Lung microvascular endothelial cell (primary cell): Measurements from ENCODE around the gene GNG7. TPM values are rescaled to one million over a fixed set of nuclear protein-coding genes. Genes with fewer than 3 reads are reported as not detected.
A peak's percentile ranks its signal among the peaks of the same experiment; 100 is the strongest.
"Not testable (repeated sequence)": the region's sequence is repeated elsewhere in the genome, so short reads cannot be mapped to it uniquely, and the experiment has no call there.

Experiments
- DNase-seq, 2 donors: peaks; one replicate each; pipeline versions ENCODE4 v3.0.0 to v3.0.0-alpha.2; 2010; ENCODE audit warnings: low read depth in 2 of 2
- total RNA-seq: library from RNA; depleted of rRNA; stranded (reverse); fragments of >200 nt; gene quantifications from 2 replicates; pipeline ENCODE4 v1.2.1, GENCODE V29; 2014

Gene GNG7
- total RNA-seq, 1 donor from 2014 or later, result 1.2 TPM

- DNase-seq, result no peak
These were observed 77.1 kb downstream of the GNG7 start for GRCh38 chr19:2625434-2625833.

GRCh38 chr19:2624537-2625091 lies 77.9 kb downstream of the GNG7 start:
- no peak for DNase-seq

- no peak for DNase-seq
These were observed 78.7 kb downstream of the GNG7 start for GRCh38 chr19:2623798-2624197.

GRCh38 chr19:2622371-2622961 lies 80.0 kb downstream of the GNG7 start:
- not testable (repeated sequence) for DNase-seq

GRCh38 chr19:2619076-2619475 lies 83.4 kb downstream of the GNG7 start:
- DNase-seq, result no peak

- DNase-seq, result peak; percentile 28 to 59
These were observed 83.9 kb downstream of the GNG7 start for GRCh38 chr19:2618611-2619010.

GRCh38 chr19:2617393-2618165 lies 84.9 kb downstream of the GNG7 start:
- no peak for DNase-seq

GRCh38 chr19:2616741-2617392 lies 85.6 kb downstream of the GNG7 start:
- peak; percentile 35 to 52 for DNase-seq

- DNase-seq, result no peak
These were observed 86.7 kb downstream of the GNG7 start for GRCh38 chr19:2615782-2616181.

- DNase-seq, result peak; percentile 45 to 66
These were observed 88.8 kb downstream of the GNG7 start for GRCh38 chr19:2613507-2614295.

- DNase-seq, result no peak
These were observed 89.8 kb downstream of the GNG7 start for GRCh38 chr19:2612619-2613249.

GRCh38 chr19:2611483-2612464 lies 90.7 kb downstream of the GNG7 start:
- DNase-seq, result no peak

- peak; percentile 91 to 92 for DNase-seq
These were observed 91.6 kb downstream of the GNG7 start for GRCh38 chr19:2610637-2611482.

- DNase-seq, result no peak
These were observed 92.9 kb downstream of the GNG7 start for GRCh38 chr19:2609389-2610116.

- not testable (repeated sequence) for DNase-seq
These were observed 93.5 kb downstream of the GNG7 start for GRCh38 chr19:2609034-2609388.

- DNase-seq, result no peak
These were observed 93.9 kb downstream of the GNG7 start for GRCh38 chr19:2608602-2608922.

- DNase-seq, result no peak
These were observed 94.5 kb downstream of the GNG7 start for GRCh38 chr19:2607712-2608601.
